ENCODE measurements around the gene GPC5.
"Not testable (repeated sequence)": the region's sequence is repeated elsewhere in the genome, so short reads cannot be mapped to it uniquely, and the experiment has no call there.

The GPC5 gene

DNA sequence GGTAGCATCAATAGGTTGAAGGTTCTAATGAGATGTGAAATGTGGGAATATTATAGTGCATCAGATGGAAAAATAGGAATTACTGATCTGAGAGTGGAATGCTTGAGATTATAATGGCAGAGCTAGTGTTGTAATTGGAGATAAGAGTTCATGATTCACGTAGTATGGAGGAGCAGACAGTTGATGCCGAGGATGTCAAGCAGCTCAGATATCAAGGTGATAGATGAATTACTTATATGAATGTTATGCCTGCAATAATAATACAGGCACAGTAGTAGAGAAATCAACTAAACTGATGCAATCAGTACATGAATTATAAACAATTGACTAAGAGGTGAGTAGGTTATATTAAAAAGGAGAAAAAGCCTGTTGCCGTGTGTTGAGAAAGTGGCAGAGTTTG lies 1035.0 kb downstream of the GPC5 start:
- DNase-seq (ENCODE audit: low read depth in 2 of 3, low spot score in 2 of 3) = no peak

- no peak for DNase-seq (ENCODE audit: low read depth in 2 of 3, low spot score in 2 of 3)
Observed at GRCh38 chr13:92433963-92434362, 1035.5 kb downstream of the GPC5 start.

- no peak for DNase-seq (ENCODE audit: low read depth in 2 of 3, low spot score in 2 of 3)
Observed at GRCh38 chr13:92436924-92437323, 1038.5 kb downstream of the GPC5 start.

DNA sequence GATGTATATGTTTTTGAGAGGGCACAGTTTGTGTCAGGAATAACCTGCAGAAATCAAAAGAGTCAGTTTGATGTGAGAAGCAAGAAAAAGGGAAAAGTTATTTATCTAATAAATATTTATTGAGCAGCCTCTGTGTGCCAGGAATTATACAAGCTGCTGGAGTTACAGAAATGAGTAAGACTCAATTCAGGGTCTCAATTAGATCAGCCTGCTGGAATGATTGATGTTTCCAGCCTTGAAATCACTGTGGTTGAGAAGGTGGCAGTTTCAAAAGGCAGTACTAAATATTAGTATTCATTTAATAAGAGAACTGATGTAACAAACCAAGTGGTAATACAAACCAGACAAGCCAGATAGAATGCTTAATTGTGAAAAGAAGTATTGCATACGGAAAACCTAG lies 1045.8 kb downstream of the GPC5 start:
- DNase-seq (ENCODE audit: low read depth in 2 of 3, low spot score in 2 of 3) = no peak

- DNase-seq (ENCODE audit: low read depth in 2 of 3, low spot score in 2 of 3) = no peak
Observed at GRCh38 chr13:92451060-92451459, 1052.6 kb downstream of the GPC5 start.

DNA sequence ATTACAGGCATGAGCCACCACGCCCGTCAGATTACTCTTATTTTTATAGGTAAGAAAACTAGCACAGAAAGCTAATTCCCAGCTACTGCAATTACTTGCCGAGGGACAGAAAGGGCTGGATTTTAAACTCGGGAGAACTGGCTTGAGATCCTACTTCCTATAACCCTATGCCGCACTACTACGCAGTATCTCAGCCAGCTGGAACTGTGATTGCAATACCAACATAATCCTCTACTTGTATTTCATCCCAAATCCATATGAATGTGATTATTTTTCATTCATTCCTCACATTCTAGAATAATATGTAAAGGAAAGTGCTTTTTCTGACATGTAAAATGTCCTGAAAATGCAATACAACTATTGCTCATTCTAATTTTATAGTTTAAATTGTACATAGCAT lies 1054.4 kb downstream of the GPC5 start:
- no peak for DNase-seq (ENCODE audit: low read depth in 2 of 3, low spot score in 2 of 3)

- no peak for DNase-seq (ENCODE audit: low read depth in 2 of 3, low spot score in 2 of 3)
Observed at GRCh38 chr13:92459306-92459705, 1060.9 kb downstream of the GPC5 start.

GRCh38 chr13:92460479-92460878 lies 1062.1 kb downstream of the GPC5 start:
- no peak for DNase-seq (ENCODE audit: low read depth in 2 of 3, low spot score in 2 of 3)

DNA sequence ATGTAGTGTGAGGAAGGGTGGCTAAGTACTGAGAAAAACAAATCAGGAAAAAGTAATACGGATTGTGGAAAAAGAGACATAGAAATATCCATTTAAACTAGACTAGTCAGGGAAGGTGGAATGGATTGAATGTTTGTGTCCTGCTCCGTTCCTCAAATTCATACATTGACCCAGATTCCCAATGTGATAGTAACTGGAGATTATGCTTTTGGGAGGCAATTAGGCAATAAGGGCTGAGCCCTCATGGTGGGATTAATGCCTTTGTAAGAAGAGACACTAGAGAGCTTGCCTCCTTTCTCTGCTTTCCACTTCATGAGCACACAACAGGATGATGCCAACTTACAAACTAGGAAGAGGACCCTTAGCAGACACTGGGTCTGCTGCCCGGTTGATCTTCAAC lies 1063.0 kb downstream of the GPC5 start:
- no peak for DNase-seq (ENCODE audit: low read depth in 2 of 3, low spot score in 2 of 3)

GRCh38 chr13:92461831-92462230 lies 1063.4 kb downstream of the GPC5 start:
- no peak for DNase-seq (ENCODE audit: low read depth in 2 of 3, low spot score in 2 of 3)

DNA sequence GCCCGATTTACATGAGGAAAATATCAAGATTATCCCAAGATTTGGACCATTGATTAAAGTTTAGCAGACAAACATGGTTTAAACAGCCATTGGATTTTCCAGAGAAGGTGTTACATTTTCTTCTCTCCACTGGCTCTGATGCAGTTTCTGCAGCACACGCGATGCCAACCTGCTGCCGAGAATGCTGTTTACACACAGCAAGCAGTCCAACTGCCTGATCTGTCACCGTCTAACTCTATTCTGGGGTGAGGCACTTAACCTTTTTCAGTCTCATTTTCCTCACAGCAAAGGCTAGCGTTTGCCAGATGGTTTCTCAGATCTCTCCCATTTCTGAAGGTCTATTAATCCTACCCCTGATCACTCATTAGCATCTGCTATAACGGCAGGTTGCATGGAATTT lies 1064.7 kb downstream of the GPC5 start:
- DNase-seq (ENCODE audit: low read depth in 2 of 3, low spot score in 2 of 3) = no peak

DNA sequence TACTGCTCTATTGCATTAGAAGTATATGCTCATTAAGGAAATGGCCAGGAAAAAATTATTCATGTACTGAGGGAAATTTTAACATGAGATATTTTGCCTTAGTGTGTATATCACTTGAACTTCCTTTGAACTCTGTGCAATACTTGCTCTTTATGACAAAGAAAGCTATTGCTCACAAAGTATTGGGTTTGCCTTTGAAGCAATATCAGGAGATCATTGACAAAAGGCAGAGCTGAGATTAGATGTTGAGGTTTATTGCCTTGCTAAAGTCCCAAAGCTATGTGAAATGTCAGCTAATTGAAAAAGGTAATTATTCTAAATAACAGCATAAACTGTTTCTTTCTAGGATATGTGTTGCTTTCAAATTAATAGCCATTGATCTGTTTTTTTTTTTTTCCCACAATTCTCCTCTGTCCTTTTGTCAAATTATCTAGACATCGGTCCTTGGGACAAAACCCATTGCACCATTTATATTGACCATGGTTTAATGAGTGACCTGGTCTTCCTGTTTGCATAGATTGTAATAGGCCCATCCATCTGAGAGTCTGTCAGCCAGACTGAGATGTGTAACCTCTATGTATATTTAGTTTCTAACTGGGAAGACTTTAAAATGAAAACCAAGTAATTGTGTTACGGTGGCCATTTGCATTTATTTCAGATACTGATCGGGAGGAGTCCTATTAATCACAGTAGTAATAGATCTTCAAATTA lies 1075.5 kb downstream of the GPC5 start:
- no peak for DNase-seq (ENCODE audit: low read depth in 2 of 3, low spot score in 2 of 3)

- no peak for DNase-seq (ENCODE audit: low read depth in 2 of 3, low spot score in 2 of 3)
Observed at GRCh38 chr13:92480387-92480786, 1082.0 kb downstream of the GPC5 start.

DNA sequence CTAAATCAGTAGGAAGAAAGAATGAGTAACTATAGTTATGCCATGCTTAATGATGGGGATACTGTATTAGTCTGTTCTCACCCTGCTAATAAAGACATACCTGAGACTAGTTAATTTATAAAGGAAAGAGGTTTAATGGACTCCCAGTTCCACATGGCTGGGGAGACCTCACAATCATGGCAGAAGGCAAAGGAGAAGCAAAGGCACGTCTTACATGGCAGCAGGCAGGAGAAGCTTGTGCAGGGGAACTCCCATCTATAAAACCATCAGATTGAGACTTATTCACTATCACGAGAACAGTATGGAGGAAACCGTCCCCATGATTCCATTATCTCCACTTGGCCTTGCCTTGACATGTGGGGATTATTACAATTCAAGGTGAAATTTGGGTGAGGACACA lies 1084.4 kb downstream of the GPC5 start:
- DNase-seq (ENCODE audit: low read depth in 2 of 3, low spot score in 2 of 3) = not testable (repeated sequence)

- DNase-seq (ENCODE audit: low read depth in 2 of 3, low spot score in 2 of 3) = no peak
Observed at GRCh38 chr13:92483894-92484293, 1085.5 kb downstream of the GPC5 start.

GRCh38 chr13:92487238-92487637 lies 1088.8 kb downstream of the GPC5 start:
- no peak for DNase-seq (ENCODE audit: low read depth in 2 of 3, low spot score in 2 of 3)

- no peak for DNase-seq (ENCODE audit: low read depth in 2 of 3, low spot score in 2 of 3)
Observed at GRCh38 chr13:92488249-92488852, 1089.9 kb downstream of the GPC5 start.

DNA sequence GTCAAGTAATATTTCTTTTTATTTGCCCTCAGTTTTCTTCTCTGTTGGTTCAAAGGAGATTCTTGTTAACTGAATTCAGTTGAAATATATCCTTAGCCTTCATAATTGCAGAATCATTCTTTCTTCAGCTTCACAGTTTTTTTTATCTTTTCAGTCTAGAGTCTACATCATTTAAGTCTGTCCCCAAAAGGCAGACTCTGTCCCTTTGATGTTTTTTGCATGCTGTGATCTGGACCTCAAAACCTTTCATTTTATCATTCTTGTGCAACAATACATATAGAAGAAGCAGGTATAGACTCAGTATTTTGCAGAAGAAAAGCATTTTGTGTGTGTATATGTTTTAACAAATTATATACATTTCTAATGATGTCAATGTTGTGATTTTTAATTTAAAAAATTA lies 1093.4 kb downstream of the GPC5 start:
- DNase-seq (ENCODE audit: low read depth in 2 of 3, low spot score in 2 of 3) = no peak

- DNase-seq (ENCODE audit: low read depth in 2 of 3, low spot score in 2 of 3) = no peak
Observed at GRCh38 chr13:92494915-92495314, 1096.5 kb downstream of the GPC5 start.

DNA sequence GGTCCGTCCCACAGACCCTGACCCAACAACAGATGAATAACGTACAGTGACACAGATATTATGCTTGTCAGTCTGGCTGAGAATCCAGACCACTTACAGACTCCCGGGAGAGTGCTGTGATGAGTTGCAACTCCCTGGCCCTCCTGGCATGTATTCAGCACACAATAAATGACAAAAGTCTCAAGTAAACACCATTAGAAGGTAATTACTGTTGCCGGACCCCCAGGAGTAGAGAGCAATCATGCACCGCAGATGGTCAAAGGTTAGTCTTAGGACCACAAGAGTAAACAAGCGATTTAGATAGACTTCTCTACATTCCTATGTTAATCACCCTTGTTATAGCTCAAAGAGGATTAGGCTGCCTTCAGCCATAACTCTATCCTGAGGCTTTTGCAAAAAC lies 1101.8 kb downstream of the GPC5 start:
- DNase-seq (ENCODE audit: low read depth in 2 of 3, low spot score in 2 of 3) = no peak

DNA sequence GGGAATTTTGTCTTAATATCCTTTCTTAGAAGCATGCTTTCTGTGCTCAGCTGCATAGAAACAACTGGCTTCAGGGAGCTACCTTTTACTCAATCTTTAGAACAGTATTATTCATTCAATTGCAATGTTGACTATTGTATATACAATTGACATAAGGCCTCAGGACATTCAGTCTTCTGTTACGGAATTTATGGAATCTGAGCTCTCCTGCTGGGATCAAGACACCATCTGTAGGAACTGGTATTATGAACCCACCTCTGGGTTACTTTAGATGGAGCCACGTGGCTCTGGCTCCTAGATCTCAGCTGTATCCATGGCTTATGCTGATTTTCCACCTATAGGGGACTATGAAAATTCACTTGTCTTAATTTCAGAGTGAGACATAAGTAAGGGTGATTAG lies 1112.0 kb downstream of the GPC5 start:
- DNase-seq (ENCODE audit: low read depth in 2 of 3, low spot score in 2 of 3) = no peak

DNA sequence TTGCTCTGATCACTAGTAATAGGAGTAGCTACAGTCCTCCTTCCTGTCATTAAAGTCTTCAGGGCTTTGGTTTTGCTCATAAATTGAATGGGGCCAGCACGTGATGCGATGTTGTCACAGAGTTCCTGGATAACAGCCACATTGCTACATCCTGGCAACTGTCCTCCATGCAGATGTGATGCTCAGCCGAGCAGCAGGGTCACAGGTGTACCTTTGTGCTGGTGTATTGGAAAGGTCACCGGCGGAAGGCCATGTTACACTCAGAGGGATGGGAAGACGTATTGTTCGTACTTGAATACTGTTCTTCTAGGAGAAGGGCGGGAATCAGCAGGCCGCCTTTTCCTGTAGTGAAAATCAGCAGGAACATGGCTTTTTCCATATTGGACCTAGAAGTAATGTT lies 1114.4 kb downstream of the GPC5 start:
- DNase-seq (ENCODE audit: low read depth in 2 of 3, low spot score in 2 of 3) = no peak

GRCh38 chr13:92513672-92514071 lies 1115.3 kb downstream of the GPC5 start:
- DNase-seq (ENCODE audit: low read depth in 2 of 3, low spot score in 2 of 3) = no peak

All from activated CD8-positive, alpha-beta memory T cell treated with anti-CD3 and anti-CD28 coated beads for 48 hours (primary cell).